Measurements from ENCODE around the gene COL5A1.

- no peak for TF ChIP-seq CTCF (IDR thresholded peaks at IDR 0.05)
- TF ChIP-seq POLR2A (IDR thresholded peaks at IDR 0.05) = no peak
These were observed 146.3 kb downstream of the COL5A1 start for GRCh38 chr9:134787601-134788531.

Data from esophagus squamous epithelium (tissue), 4 donors.